ENCODE results near the gene PPM1M.

- no peak for TF ChIP-seq CTCF (IDR thresholded peaks at IDR 0.05; ENCODE audit: low read length)
- TF ChIP-seq EZH2 (IDR thresholded peaks at IDR 0.05; ENCODE audit: borderline replicate concordance, low read length) = no peak
These were observed 37.0 kb upstream of the PPM1M start for GRCh38 chr3:52208556-52208955.

Data from OCI-LY1 (cell line).